Peyer's patch (tissue), 4 donors: Measurements from ENCODE around the gene FNIP1.

Experiments used
- POLR2A ChIP-seq, 2 donors: fragments of 450-650 bp; IDR thresholded peaks; one replicate each; pipeline ENCODE4 v1.5.1; 2017; ENCODE audit warnings: antibody characterized with exemption in 2 of 2, mild to moderate bottlenecking in 2 of 2, moderate library complexity in 2 of 2
- TF ChIP-seq, protein P1 (sequence below), 6 experiments: fragments of 450-650 bp in 4 of 6; fragments of 200-600 bp in 2 of 6; sonication (generic) in 1 of 6; IDR thresholded peaks; one replicate each; pipeline ENCODE4 v1.5.1; 2017 to 2019; ENCODE audit warnings: antibody characterized with exemption in 6 of 6, mild to moderate bottlenecking in 3 of 6, moderate library complexity in 1 of 6

DNA sequence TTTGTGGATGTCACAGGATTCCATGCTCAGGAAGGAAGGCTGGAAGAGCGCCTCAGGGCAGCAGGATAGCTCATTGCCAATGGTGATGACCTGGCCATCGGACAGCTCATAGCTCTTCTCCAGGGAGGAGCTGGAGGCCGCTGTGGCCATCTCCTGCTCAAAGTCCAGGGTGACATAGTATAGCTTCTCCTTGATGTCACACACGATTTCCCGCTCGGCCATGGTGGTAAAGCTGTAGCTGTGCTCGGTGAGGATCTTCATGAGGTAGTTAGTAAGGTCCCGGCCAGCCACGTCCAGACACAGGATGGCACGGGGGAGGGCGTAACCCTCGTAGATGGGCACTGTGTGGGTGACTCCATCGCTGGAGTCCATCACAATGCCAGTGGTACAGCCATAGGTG, 137.5 kb downstream of the FNIP1 start:
- TF ChIP-seq, protein P1, sequence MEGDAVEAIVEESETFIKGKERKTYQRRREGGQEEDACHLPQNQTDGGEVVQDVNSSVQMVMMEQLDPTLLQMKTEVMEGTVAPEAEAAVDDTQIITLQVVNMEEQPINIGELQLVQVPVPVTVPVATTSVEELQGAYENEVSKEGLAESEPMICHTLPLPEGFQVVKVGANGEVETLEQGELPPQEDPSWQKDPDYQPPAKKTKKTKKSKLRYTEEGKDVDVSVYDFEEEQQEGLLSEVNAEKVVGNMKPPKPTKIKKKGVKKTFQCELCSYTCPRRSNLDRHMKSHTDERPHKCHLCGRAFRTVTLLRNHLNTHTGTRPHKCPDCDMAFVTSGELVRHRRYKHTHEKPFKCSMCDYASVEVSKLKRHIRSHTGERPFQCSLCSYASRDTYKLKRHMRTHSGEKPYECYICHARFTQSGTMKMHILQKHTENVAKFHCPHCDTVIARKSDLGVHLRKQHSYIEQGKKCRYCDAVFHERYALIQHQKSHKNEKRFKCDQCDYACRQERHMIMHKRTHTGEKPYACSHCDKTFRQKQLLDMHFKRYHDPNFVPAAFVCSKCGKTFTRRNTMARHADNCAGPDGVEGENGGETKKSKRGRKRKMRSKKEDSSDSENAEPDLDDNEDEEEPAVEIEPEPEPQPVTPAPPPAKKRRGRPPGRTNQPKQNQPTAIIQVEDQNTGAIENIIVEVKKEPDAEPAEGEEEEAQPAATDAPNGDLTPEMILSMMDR (IDR thresholded peaks at IDR 0.05): no peak
- TF ChIP-seq POLR2A (IDR thresholded peaks at IDR 0.05): no peak
